GM21529 (cell line): ENCODE data around the gene STOML3.
"Not testable (repeated sequence)": the region's sequence is repeated elsewhere in the genome, so short reads cannot be mapped to it uniquely, and the experiment has no call there.

Experiments
- ATAC-seq: cut with Tn5 transposase; IDR thresholded peaks from one replicate; pipeline ENCODE4 v1.9.1; 2021; ENCODE audit not compliant: unreplicated experiment

The STOML3 gene, protein sequence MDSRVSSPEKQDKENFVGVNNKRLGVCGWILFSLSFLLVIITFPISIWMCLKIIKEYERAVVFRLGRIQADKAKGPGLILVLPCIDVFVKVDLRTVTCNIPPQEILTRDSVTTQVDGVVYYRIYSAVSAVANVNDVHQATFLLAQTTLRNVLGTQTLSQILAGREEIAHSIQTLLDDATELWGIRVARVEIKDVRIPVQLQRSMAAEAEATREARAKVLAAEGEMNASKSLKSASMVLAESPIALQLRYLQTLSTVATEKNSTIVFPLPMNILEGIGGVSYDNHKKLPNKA

DNA sequence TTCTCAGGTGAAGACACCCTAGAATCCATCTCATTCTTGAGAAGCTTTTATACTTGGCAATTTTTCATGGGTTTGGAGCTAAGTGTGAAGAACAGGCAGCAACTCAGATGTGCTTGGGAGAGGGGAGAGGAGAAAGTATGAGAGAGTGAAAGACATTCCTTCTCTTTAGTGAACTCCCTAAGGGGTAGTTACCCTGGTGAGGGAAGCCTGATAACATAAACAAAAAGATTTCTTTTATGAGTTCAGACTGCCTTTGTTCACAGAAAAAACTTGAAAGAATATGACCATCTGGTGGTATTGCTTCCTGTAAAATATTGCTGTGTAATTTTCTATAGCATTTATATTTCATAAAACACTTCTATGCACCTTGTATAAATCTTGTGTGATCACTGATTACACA is at the start of gene STOML3:
STOML3 (minus strand) TSS at position 139 of the 400 bp plus-strand sequence; CDS start at position 29, 110 bp downstream.
- no peak for ATAC-seq

DNA sequence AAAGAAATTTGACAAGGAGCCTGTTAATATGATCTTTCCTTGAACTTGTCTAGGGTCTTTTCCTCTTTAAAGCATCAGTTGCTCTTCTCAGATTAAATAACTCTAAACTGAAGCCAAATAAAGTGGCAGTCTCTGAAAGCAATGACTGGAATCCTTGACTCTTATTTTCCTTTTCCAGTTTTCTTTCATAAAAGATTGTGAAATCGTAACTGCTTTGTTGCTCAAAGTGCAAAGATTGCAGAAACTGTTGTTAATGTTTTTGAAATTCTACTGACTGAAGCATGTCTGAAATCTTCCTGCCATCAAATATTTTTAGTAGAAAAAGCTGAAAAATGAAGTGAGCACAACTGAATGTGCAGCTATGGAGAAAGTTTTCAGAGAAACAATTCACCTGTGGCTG is 49.6 kb upstream of the STOML3 start:
- no peak for ATAC-seq

DNA sequence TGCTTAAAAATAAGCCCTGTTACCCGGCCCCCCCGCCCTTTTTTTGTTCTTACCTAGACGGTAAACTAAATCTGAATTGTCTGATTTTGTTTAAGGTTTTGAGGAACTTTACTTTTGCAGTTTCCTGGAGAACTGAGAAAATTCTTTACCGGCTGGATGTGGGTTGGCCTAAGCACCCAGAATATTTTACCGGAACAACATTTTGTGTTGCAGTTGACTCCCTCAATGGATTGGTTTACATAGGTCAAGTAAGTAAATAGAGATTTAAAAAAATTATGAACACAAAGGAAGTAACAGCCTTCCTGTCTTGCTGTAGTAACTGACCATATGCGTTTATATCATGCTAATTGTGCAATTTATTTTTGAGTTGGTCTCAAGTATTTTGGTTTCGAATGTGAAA is 48.4 kb upstream of the STOML3 start:
- no peak for ATAC-seq

DNA sequence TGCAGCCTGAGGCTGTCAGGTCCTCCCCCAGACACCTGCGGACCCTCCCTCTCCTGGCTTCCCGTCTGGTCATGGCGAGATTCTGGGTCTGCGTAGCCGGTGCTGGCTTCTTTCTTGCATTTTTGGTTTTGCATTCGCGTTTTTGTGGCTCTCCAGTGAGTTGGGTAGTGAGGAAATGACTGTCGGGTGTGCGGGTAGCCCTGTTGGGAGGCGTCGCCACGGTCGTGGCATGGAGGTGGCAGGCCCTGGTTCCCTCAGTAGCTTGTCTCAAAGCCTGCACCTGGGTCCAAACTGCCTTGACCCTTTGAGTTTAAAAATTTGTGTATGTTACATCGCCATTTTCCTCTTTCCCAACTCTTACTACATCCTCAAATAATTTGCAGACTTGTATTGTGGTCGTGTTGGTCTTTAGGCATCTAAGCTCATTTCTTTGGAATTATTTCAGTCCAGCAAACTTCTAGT is 48.0 kb upstream of the STOML3 start:
- peak; percentile 29 for ATAC-seq

DNA sequence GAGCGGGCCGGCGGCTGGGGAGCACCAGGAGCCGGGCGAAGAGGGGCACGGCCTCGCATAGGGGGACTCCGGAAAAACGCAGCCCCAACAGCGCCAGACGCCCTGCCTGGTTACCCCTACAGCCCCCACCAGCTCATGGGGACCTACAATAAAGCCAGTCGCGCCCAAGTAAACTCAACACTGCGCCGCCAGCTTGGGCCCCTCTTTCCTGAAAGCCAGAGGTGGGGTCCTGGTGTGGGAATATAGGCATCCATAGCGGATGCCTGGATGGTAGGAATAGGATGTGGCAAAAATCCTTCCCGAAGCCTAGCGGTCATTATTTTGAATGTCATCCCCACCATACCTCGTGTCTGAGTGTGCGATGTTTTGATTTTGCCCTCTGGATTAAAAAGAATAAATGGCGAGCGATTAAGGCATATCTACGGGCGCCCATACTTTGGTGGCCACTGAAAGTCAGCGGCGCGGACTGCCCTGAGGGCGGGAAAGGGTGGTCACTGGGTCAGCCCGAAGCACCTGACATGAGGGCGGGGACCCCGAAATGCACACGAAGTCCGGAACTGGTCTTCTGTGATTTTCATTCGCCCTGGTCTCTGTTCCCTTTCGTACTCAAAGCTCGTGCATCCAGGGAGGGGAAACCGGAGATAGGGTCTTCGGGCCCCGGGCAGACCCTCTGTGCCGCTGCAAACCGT is 47.4 kb upstream of the STOML3 start, which contains the start of the genes NHLRC3 and PROSER1:
NHLRC3 (plus strand) TSS at position 577 of the 689 bp plus-strand sequence. CDS start 184 bp downstream, outside the sequence.
PROSER1 (minus strand) TSS at position 210 of the 689 bp plus-strand sequence. CDS start 847 bp downstream, outside the sequence.
- ATAC-seq, result peak; percentile 69

DNA sequence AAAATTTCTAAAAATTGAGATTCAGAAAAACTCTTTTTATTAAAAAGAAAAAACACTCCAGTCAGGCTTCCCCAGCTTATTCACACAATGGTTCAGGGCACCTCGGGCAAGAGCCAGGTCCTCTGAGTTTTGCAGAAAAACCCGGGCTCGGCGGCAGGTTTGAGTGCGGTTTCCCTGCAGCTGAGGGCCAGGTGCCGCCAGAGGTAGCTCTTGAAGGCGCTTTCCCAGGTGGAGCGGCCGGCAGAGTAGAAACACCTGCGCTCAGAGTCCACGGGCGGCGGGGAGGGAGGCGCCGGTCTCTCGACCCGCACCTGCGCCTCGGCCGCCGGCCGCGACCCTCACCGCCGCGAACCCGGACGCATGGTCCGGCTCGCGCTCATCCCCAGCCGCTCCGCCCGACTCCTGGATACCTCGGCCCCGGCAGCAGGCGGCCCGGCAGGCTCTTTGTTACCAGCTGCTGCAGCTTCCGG is 46.8 kb upstream of the STOML3 start:
- ATAC-seq, result peak; percentile 28

DNA sequence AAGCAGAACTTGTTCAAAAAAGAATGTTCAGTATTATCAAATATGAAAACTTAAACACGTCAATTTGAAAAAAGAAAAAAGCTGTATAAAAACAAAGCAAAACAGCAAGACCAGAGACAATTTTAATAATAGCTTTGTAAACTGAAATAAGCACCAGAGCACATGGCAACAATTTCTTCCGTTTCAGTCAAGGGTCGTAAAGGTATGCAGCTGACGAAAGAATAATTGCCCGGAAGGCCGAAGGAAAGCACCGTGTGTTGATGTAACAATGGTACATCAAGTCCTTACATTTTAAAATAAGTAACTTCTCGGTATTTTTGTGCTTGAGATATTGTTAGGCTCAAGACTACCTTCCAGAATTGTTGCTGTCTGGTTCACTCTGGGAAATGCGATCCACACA is 45.6 kb upstream of the STOML3 start:
- ATAC-seq, result peak; percentile 16

DNA sequence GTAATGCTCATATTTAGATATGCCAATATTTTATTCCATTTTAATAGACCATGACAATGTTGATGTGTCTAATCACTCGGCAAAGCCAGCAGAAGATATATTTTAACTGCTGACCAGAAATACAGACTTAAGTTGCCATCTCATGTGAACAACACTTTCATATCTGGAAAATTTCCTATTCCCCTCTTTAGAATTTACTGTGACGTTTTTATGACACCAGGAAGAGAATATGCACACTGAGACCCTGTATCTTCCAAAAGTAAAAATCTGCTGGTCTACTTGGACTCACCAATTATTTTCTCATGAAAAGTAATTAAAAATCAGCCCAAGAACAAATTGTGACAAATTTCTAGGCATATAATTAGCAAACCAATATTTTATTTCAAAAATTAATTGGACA is 45.2 kb upstream of the STOML3 start:
- no peak for ATAC-seq

DNA sequence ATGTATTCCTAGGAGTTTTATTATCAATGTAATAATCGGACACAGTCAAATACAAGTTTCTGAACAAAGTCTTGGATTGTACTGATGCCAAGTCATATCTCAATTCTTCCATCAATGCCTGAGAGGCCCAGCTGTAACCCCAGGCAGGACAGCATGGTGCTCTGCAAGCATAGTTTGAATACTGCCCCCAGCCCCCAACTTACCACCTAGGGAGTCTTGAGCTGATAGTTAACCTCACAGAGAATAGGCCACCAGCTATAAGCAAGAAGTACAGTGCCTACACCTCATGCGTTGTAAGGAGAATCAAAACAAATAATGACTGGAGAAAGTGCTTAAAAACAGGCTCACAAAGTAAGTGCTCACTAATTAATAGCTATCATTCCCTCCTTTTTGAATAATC is 44.6 kb upstream of the STOML3 start:
- no peak for ATAC-seq

DNA sequence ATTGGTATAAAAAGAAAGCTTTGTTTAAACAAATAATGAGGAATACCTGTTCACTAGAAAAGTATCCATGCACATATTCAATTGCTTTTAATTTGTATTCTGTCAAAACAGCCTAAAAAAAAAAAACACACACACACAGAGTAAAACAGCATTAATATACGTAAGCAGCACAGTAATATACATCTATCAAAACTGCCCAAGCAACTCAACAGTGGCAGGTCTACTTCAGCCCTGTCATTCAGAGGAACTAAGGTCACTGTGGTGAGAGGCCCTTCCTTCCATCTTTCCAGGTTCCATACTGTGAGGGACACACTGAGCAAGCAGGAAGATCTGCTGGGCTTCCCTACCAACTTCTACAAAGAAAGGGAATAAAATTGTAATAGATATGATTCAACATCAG is 43.5 kb upstream of the STOML3 start:
- ATAC-seq, result no peak

DNA sequence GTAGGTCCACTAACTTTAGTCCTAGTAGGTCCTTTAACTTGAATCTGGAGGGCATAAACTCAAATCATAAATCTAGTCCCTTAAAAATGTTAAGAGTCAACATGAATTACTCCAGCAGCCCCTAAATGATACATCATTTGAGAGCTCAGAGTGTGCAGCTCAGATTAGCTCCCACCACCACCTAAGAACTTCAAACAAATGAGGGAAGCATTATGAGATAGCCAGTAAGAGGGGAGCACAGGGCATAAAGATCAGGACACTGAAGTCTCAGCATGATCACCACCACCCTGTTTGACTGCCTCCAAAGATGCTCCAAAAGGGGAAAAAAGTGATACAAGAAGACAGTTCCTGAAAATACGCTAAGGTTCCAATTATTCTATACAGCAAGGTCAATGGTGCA is 41.5 kb upstream of the STOML3 start:
- no peak for ATAC-seq

DNA sequence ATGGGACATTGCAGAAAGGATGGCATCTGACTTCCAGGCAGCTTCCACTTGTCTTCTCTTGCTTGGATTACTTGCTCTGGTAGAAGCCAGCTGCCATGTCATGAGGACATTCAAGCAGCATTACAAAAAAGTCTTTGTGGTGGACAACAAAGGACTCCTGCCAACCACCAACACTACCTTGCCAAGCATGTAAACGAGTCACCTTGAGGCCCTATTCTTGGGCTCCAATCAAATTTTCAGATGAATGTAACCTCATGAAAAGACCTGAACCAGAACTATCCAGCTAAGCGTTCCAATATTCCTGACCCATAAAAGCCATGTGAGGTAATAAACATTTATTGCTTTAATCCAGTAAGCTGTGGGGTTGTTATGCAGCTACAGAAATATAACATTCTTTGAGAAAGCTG is 34.8 kb upstream of the STOML3 start:
- ATAC-seq, result no peak

DNA sequence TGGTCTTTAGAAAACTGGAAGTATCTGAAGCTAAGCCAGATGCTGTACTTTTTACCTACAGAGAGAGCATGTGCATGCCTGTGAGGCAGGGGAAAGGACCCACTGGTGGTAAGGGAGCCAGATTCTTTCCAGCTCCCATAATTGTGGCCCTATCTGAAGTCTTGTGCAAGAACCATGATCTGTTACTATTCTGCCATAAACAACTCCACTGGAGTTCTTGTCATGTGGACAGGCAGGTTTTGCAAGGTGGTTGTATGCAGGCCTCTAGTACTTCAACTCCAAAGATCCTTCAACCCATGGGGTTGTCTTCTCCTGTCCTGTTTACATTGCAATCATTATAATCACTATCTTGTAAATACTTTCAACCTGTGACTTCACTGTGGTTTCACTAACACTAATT is 33.1 kb upstream of the STOML3 start:
- no peak for ATAC-seq

DNA sequence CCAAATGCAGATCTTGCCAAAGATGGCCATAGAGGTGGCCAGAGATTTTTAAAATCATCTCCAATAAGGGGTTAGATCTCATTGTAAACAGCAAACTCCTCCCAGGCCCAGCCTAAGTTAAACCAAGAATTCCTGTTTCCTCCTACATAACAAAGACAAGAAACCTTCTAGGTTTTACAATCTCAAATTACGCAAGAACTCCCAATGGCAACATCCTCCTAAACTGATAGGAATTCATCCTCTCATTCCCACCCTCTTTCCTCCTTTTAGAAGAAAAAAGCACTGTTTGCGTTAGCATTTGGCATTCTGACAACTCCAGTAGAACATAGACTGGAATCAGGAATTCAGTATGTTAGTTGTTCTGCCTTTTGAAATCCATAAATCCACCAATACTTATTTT is 32.7 kb upstream of the STOML3 start:
- ATAC-seq, result no peak

DNA sequence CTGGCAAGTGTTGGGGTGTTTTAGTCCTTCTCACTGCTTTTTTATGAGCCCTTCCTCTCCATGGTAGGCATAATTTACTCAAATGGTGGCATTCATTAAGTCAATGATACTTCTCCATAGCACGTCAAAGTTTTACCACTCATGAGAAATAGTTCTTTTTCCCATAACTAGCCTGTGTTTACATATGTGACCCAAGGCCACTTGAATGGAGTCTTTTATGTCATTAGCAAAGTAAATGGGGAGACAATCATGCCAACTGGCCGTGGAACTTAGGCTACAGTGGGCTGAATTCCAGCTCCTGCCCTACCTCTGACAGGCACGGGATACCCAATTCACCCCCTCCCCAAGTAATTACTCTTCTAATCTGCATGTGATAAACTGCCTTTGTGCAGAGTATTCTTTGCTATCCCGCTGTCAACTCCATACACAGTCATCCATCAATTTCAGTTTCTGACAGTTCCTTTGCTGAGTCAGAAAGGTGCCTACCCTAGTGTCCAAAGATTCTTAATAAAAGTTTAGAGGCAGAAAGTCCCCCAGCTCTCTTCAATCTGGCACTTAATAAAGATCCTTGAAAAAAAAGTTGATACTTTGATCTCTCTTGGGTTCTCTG is 30.3 kb upstream of the STOML3 start:
- no peak for ATAC-seq

DNA sequence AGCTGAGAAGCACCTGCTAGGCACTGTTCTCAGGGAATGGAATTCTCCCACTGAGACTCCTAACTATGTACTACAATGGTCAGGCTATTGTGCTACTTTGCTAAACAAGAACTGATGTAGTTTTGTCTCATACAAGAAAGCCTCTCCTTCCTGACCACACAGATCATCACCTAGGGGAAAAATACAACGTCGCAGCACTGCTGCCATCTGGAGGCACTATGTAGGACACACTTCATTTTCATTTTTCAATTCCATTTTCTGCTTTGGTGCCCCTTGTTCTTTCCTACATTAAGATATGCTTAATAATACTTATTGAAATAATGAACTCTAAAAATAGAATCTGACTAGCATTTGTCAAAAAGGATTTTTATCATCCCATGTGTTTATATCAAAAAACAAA is 26.2 kb upstream of the STOML3 start:
- peak; percentile 86 for ATAC-seq

DNA sequence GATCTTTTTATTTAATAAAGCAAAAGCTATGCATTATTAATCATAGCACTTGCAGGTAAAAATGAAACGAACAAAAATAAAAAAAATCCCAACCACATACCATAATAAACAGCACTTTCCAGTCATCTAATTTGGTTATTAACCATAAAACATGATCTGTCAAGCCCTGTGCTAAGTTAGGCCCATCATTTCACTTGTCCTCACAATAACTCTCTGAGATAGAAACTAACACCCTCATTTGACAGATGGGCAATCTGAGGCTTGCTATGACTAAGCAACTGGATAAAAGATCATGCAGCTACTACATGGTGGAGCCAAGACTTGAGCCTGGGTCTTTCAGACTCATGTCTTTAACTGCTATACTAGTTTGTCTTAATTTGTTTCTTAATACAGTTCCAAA is 25.5 kb upstream of the STOML3 start:
- peak; percentile 61 for ATAC-seq

DNA sequence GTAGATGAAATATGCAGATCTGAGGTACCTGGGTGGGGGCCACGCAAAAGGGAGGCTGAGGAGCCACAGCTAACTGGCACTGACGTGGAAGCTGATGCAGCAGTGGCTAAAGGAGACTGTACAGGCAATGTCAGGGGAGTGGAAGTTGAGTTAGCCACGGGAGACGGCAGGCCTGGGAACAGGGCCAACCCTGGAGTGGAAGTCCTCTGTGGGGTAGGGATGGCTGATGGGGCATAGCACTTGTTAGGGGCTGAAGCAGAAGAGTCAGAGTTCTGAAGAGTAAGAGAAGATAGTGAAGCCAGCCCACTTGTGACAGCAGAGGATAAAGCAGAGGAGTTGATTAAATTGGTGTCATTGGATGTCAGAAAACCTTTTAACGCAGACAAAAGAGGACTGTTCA is 22.8 kb upstream of the STOML3 start:
- no peak for ATAC-seq

DNA sequence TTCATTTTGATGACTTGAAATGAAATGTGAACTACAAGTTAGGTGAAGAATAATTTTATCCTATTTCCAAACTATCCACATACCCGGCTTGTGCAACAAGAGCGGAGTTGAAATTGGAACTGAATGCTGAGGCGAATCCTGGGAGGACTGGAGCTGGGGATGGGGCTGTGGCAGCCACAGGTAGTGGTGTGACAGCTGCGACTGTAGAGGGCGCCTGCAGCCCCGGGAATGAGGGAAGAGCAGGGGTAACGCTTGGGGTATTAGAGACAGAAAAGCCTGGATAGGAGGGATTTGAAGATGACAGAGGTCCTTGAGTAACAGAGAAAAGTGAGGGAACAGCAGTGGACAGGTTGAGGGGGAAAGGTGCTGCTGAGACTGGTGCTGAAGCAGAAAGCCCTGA is 22.0 kb upstream of the STOML3 start:
- no peak for ATAC-seq

DNA sequence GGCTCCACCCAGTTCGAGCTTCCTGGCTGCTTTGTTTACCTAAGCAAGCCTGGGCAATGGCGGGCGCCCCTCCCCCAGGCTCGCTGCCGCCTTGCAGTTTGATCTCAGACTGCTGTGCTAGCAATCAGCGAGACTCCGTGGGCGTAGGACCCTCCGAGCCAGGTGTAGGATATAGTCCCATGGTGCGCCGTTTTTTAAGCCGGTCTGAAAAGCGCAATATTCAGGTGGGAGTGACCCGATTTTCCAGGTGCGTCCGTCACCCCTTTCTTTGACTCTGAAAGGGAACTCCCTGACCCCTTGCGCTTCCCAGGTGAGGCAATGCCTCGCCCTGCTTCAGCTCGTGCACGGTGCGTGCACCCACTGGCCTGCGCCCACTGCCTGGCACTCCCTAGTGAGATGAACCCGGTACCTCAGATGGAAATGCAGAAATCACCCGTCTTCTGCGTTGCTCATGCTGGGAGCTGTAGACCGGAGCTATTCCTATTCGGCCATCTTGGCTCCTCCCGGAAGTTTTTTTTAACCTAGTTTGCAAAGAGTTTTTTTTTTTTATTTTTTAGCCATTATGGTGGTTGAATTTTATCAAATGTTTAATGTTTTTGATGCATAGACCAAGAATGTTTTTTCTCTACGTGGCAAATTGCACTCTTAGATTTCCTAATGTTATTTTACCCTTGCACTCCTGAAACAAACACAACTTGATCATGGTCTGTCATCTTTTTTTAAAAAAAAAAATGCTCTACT is 15.9 kb upstream of the STOML3 start:
- not testable (repeated sequence) for ATAC-seq

DNA sequence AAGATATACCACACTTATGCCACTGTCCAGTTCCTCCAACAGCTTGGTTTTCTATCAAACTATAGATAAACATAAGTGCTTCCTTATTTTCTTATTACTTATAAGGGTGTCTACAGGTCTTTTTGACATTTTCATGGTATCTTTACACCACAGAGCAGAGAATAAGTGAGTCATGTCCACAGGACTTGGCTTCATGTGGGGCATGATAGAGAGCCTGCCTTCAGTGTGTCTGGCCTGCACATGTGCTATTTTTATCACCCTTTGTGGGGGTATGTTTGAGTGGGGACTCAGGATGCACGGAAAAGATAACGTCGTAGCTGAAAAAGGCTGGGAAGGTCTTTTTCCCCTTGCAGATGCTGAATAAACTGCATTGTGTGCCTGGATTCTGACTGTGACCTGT is 8.1 kb upstream of the STOML3 start:
- ATAC-seq, result no peak
